Measurements from ENCODE around the gene NSL1.

The NSL1 gene

DNA sequence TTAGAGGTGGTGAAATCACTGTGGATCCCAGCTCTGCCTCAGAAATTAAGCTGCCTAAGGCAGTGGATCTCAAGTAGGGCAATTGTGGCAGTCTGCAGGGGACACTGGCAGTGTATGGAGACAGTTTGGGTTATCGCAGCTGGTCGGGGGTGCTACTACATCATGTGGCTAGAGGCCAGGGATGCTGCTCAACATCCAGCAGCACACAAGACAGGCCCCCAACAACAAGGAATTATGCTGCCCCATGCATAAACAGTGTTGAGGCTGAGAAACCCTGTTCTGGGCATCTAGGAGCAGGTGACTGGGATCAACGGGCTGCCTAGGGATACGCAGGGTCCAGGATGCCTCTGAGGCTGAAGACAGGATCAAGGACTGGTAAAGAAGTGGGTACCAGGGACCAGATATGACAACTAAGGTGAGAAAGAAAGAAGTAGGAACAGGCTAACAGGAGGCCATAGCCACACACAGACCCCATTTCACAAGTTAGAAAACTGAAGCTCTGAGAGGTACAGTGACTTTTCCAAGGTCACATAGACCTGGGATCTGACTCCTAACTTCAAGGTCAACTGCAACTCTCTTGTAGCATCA lies 100.7 kb downstream of the NSL1 start:
- H3K4me3 ChIP-seq (ENCODE audit: low read length), result no peak overlapping the region
- no peak for DNase-seq (ENCODE audit: low read depth)
- TF ChIP-seq, protein P1, sequence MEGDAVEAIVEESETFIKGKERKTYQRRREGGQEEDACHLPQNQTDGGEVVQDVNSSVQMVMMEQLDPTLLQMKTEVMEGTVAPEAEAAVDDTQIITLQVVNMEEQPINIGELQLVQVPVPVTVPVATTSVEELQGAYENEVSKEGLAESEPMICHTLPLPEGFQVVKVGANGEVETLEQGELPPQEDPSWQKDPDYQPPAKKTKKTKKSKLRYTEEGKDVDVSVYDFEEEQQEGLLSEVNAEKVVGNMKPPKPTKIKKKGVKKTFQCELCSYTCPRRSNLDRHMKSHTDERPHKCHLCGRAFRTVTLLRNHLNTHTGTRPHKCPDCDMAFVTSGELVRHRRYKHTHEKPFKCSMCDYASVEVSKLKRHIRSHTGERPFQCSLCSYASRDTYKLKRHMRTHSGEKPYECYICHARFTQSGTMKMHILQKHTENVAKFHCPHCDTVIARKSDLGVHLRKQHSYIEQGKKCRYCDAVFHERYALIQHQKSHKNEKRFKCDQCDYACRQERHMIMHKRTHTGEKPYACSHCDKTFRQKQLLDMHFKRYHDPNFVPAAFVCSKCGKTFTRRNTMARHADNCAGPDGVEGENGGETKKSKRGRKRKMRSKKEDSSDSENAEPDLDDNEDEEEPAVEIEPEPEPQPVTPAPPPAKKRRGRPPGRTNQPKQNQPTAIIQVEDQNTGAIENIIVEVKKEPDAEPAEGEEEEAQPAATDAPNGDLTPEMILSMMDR (IDR thresholded peaks at IDR 0.05; ENCODE audit: insufficient read depth, low read depth, low read length, missing control alignments), result no peak

DNA sequence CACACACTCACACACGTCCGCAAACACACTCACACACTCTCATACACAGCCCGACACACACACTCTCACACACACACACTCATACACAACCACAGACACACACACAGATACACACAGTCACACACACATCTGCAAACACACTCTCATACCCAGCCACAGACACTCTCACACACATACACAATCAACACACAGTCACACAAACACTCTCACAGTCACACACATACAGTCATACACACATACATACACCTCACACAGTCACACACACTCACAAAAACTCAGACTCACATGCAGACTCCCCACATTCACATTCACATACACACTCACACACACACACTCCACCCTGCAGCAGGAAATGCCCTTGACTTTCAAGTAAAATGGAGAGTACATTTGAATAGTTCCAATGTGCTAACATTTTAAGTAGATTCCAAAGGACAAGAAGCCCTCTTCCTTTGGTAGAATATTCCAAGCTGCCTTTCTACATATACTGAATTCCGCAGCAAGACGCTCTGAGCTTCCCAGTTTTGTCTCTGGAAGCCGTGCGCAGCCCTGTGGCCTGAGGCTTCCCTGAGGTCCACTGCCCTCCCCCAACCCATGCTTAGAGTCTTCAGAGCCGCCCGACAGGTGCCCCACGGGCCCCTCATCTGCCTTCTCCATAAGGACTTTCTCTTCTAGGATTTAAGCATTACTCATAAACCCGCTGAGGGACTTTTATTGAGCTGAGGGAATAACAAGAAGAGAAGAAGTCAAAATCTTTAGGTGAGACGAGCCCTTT lies 101.6 kb downstream of the NSL1 start:
- H3K4me3 ChIP-seq (ENCODE audit: low read length), result no peak overlapping the region
- TF ChIP-seq, protein P1 (IDR thresholded peaks at IDR 0.05; ENCODE audit: insufficient read depth, low read depth, low read length, missing control alignments), result no peak
- no peak for DNase-seq (ENCODE audit: low read depth)

DNA sequence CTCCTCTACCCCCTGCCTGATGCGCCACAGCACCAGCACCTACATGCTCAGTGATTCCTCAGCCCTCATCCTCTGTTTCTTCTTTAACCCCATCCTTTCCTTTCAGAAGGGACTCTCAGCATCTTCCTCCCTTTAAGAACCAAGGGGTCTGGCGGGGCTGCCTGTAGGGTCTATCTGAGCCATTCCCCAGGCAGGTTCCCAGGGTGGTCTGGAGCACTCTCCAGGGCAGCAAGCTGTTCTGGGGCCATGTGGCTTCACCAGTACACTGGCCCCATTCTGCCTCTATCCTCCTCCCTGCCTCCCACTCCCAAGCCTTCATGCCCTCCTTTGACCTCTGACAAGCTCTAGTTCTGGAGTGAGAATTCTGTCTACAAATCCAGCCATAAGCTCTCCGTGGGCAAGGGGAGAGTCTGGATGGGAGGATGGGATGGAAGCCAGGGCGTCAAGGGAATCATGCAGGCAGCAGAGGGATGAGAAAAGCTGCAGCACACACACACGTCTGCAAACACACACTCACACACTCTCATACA lies 102.3 kb downstream of the NSL1 start:
- no peak for DNase-seq (ENCODE audit: low read depth)
- no peak overlapping the region for H3K4me3 ChIP-seq (ENCODE audit: low read length)
- TF ChIP-seq, protein P1 (IDR thresholded peaks at IDR 0.05; ENCODE audit: insufficient read depth, low read depth, low read length, missing control alignments), result no peak

DNA sequence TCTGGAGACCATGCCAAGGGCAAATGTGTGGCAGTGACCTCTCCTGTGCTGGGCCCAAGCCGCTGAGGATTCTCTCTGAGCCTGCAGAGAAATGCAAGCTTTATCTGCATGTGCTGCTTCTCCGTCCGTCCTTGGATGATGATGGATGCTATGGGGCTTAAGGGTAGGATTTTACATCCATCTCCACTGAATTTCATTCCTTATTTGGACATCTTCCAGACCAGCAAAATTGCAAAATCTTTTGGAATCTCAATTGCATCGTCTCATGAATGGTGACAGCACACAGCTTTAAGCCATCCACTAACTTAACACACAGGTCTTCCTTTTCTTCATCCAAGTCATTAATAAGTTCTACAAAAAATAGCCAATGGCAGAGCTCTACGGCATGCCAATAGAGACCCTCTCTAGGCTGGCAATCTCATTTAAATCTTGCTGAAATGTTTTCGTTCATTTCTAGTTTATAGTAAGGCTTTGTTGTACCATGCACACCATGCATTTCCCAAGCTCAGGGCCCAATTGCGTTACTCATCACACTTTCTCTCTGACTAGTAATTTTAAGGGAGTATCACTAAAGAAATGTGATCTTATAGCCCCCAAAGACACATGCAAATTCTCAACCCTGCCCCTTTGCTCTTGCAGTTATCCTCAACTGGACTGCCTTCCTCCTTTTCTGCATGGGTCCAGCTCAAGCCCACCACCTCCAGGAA lies 103.1 kb downstream of the NSL1 start:
- H3K4me3 ChIP-seq (ENCODE audit: low read length), result no peak overlapping the region
- TF ChIP-seq, protein P1 (IDR thresholded peaks at IDR 0.05; ENCODE audit: insufficient read depth, low read depth, low read length, missing control alignments), result no peak
- DNase-seq (ENCODE audit: low read depth), result no peak

DNA sequence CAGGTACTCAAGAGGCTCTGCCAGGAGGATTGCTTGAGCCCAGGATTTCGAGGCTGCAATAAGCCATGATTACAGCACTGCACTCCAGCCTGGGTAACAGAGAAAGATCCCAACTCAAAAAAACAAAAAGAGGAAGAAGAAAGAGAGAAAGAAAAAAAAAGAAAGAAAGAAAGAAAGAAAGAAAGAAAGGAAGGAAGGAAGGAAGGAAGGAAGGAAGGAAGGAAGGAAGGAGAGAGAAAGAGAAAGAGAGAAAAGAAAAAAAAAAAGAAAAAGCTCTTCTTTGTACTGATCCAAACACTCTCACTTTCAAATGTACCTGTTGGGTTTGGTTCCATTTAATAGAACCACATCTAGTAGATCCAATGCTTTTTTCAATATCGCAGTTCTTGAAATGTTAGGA lies 103.8 kb downstream of the NSL1 start:
- TF ChIP-seq, protein P1 (IDR thresholded peaks at IDR 0.05; ENCODE audit: insufficient read depth, low read depth, low read length, missing control alignments), result no peak
- DNase-seq (ENCODE audit: low read depth), result no peak

DNA sequence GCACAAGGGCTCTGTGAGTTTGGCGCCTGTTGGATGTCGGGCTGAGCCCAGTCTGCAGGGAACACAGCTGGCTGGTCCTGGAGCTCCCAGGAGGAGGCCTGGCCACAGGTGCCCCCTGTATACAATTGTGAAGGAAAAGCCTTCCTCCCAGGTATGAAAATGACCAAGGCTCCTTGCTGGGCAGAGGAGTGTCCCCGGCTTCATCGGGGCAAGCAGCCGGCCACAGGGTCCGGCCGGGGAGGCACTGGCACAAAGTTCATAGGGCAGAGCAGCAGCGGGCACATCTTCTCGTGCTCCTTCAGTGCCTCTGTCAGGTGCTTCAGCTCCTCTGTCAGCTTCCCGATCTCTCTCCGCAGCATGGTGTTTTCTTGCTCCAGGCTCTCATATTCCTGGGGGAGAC lies 105.0 kb downstream of the NSL1 start:
- TF ChIP-seq, protein P1 (IDR thresholded peaks at IDR 0.05; ENCODE audit: insufficient read depth, low read depth, low read length, missing control alignments), result no peak
- no peak for DNase-seq (ENCODE audit: low read depth)

More for the DNA sequence above, 103.8 kb downstream of the NSL1 start:
- no peak overlapping the region for H3K4me3 ChIP-seq (ENCODE audit: low read length)

More for the DNA sequence above, 105.0 kb downstream of the NSL1 start:
- H3K4me3 ChIP-seq (ENCODE audit: low read length), result no peak overlapping the region
